Measurements from ENCODE around the gene HSP90AB1.

HSP90AB1 gene

DNA sequence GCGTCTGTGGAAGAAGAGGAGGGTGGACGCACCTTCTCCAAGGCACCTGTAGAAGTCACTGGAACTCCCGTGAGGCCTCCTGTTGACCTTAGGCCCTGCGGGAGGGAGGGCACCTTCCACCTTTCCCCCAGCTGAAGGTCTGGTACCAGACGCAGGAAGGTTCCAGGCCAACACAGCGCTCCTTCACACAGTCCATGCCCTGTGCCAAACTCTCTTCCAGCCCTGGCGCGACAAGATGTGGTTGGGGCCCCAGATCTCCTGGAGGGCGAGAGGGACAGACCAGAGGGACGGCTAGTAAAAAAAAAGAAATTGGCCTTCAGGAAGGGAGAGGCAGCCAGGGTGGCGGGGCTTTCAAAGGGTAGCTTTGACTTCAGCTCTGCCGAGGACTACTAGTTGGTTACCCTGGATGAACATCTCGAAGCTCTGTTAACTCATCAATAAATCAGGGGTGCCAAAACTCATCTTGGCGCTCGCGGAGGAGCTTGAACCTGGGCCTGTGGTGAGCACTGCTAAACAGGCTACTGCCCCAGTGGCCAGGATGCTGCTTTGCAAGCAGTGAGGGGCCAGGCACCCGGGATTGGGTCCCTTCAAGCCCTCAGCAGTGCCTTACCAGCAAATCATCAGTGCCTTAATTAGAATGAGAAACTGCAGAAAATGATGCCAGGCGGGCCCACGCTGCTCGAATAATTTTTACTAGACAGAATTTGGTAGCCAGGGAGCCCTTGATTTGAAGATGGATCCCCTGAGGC lies 51.3 kb downstream of the HSP90AB1 start:
- DNase-seq (ENCODE audit: low read depth in 2 of 2) = no peak
- TF ChIP-seq, protein P1, sequence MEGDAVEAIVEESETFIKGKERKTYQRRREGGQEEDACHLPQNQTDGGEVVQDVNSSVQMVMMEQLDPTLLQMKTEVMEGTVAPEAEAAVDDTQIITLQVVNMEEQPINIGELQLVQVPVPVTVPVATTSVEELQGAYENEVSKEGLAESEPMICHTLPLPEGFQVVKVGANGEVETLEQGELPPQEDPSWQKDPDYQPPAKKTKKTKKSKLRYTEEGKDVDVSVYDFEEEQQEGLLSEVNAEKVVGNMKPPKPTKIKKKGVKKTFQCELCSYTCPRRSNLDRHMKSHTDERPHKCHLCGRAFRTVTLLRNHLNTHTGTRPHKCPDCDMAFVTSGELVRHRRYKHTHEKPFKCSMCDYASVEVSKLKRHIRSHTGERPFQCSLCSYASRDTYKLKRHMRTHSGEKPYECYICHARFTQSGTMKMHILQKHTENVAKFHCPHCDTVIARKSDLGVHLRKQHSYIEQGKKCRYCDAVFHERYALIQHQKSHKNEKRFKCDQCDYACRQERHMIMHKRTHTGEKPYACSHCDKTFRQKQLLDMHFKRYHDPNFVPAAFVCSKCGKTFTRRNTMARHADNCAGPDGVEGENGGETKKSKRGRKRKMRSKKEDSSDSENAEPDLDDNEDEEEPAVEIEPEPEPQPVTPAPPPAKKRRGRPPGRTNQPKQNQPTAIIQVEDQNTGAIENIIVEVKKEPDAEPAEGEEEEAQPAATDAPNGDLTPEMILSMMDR (IDR thresholded peaks at IDR 0.05; ENCODE audit: low read depth, low read length) = no peak
- H3K4me3 ChIP-seq (replicated peaks in 1 of 2; ENCODE audit: low read depth in 2 of 2, low read length in 2 of 2) = no peak overlapping the region

DNA sequence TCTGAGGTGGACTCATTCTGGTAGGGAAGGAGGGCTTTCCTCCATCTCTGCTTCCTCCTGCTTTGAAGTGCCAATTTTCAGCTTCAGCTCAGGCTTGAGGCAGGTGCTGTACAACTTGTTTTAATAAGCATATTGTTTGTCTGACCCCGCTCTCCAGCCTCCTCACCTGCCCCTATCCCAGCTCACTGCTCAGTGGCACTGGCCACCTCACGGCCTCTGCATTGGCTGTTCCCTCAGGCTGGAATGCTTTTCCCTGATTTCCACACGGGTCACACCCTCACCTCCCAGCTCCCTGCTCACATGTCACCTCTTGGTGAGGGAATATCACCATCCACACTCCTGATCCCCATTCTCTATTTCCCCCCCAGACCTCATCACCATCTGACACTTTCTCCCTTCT lies 52.0 kb downstream of the HSP90AB1 start:
- no peak for DNase-seq (ENCODE audit: low read depth in 2 of 2)
- TF ChIP-seq, protein P1 (IDR thresholded peaks at IDR 0.05; ENCODE audit: low read depth, low read length) = no peak
- H3K4me3 ChIP-seq (replicated peaks in 1 of 2; ENCODE audit: low read depth in 2 of 2, low read length in 2 of 2) = no peak overlapping the region

DNA sequence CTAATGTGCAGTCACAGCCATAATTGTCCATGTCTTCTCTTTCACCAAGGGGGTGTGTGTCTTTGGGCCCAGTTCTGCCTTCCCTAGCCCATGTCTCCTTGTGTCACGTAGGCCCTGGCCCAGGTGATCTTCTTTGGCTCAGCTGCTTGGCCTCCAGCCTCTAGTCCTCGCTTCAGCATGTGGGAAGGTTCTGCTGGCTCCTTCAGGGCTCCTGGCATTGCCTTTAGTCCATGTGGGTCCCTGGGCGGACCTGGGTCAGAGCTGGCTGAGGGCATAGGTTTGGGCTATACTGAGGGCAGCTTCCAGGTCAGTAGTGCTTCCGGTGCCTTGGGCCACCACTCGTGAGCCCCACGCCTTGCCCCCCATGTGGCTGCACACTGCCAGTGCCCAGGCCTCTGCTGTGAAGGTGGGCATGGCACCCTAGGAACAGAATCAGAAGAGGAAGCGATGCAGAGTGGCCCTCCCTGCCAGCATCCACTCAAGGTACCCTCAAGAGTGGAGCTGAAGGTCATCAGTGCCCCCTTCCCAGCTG lies 53.5 kb downstream of the HSP90AB1 start:
- no peak for DNase-seq (ENCODE audit: low read depth in 2 of 2)
- TF ChIP-seq, protein P1 (IDR thresholded peaks at IDR 0.05; ENCODE audit: low read depth, low read length) = no peak
- H3K4me3 ChIP-seq (replicated peaks in 1 of 2; ENCODE audit: low read depth in 2 of 2, low read length in 2 of 2) = no peak overlapping the region

DNA sequence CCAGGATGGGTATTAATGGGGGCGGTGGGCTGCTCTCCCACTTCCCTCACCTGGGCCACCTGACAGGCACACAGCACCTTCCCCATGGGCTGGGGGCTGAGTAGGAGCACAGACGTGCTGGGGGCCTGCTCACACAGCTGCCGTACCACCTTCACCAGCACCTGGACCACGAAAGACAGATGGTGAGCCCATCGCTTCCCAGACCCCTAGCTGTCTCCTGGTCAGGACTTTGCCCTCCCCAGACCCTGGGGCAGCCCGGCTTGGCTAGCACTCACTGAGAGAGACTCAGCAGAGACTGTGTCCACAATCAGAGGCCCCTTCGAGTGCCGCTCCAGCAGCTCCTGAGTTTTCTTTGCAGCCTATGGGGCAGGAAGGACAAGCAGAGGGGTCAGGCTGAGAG lies 54.2 kb downstream of the HSP90AB1 start:
- TF ChIP-seq, protein P1 (IDR thresholded peaks at IDR 0.05; ENCODE audit: low read depth, low read length) = no peak

DNA sequence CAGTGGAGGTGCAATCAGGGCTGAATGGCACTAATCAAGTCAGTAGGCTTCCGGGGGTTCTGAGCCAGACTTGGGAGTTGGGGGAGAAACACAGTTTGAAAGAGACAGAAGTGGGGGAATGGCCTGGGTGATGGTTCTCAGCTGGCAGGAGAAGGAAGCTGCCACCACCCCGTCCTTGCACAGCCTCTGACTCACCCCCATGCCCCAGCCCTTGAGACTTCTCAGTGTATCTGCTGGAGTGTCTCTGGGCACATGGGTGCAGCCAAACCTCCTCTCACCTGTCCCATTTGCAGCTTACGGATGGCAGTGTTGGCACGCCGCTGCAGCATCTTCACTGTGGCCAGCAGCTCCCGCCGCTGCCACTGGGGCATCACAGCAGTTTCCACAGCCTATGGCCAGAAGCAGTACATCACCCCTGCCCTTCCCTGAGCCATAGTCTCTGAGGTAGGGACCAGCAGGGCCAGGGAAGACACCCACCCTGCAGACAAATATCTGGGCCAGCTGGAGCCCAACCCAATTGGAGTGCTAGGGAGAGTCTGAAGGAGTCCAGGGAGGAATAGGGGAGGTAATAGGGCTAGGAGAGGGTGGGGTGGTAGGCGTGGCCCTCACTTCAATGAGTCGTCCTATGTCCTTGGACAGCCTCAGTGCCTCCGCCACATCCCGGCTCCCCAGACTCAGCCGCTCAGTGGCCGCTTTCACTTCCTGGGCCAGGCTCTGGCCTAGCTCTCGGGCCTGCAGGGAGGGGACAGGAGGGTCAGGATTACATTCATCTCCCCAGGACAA lies 55.1 kb downstream of the HSP90AB1 start:
- no peak for DNase-seq (ENCODE audit: low read depth in 2 of 2)
- TF ChIP-seq, protein P1 (IDR thresholded peaks at IDR 0.05; ENCODE audit: low read depth, low read length) = no peak
- H3K4me3 ChIP-seq (replicated peaks in 1 of 2; ENCODE audit: low read depth in 2 of 2, low read length in 2 of 2) = no peak overlapping the region

More for the DNA sequence above, 54.2 kb downstream of the HSP90AB1 start:
- H3K4me3 ChIP-seq (replicated peaks in 1 of 2; ENCODE audit: low read depth in 2 of 2, low read length in 2 of 2) = no peak overlapping the region
- DNase-seq (ENCODE audit: low read depth in 2 of 2) = no peak

DNA sequence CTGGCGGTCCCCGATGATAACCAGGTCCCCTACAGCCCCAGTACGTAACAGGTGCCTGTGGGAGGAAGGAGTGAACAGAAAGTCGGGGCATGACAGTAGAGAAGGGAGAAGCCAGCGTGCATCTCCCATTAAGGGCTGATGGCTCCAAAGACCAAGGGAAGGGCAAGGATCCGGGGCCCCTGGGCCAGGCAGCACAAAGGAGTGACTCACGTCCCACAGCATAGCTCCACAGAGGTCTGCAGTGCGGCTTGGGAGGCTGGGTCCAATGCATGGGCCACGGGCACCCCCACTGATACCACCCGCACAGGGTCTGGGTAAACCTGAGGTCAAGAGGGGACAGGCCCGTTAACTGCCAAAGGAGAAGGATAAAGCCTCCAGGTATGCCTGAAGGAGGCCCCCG lies 56.0 kb downstream of the HSP90AB1 start:
- DNase-seq (ENCODE audit: low read depth in 2 of 2) = no peak
- TF ChIP-seq, protein P1 (IDR thresholded peaks at IDR 0.05; ENCODE audit: low read depth, low read length) = no peak
- no peak overlapping the region for H3K4me3 ChIP-seq (replicated peaks in 1 of 2; ENCODE audit: low read depth in 2 of 2, low read length in 2 of 2)
